ENCODE results near the gene CYP1A2.

Gene CYP1A2

GRCh38 chr15:74790080-74790916 lies 41.7 kb downstream of the CYP1A2 start:
- DNase-seq: no peak

- no peak for DNase-seq
Observed at GRCh38 chr15:74791007-74791406, 42.4 kb downstream of the CYP1A2 start.

GRCh38 chr15:74791667-74792066 lies 43.0 kb downstream of the CYP1A2 start:
- DNase-seq: no peak

GRCh38 chr15:74792227-74793016 lies 43.8 kb downstream of the CYP1A2 start:
- DNase-seq: no peak

- DNase-seq: peak; percentile 70
Observed at GRCh38 chr15:74793135-74794028, 44.7 kb downstream of the CYP1A2 start.

GRCh38 chr15:74794248-74794969 lies 45.8 kb downstream of the CYP1A2 start:
- DNase-seq: no peak

GRCh38 chr15:74794970-74795349 lies 46.3 kb downstream of the CYP1A2 start:
- DNase-seq: no peak

- no peak for DNase-seq
Observed at GRCh38 chr15:74795966-74796625, 47.5 kb downstream of the CYP1A2 start.

- no peak for DNase-seq
Observed at GRCh38 chr15:74798388-74799254, 50.0 kb downstream of the CYP1A2 start.

- DNase-seq: no peak
Observed at GRCh38 chr15:74799255-74799855, 50.7 kb downstream of the CYP1A2 start.

GRCh38 chr15:74799856-74800558 lies 51.4 kb downstream of the CYP1A2 start:
- peak; percentile 76 for DNase-seq

GRCh38 chr15:74800559-74801094 lies 52.0 kb downstream of the CYP1A2 start:
- no peak for DNase-seq

- no peak for DNase-seq
Observed at GRCh38 chr15:74801311-74801997, 52.8 kb downstream of the CYP1A2 start.

GRCh38 chr15:74802290-74802689 lies 53.6 kb downstream of the CYP1A2 start:
- no peak for DNase-seq

- no peak for DNase-seq
Observed at GRCh38 chr15:74802862-74803447, 54.3 kb downstream of the CYP1A2 start.

GRCh38 chr15:74804935-74805334 lies 56.3 kb downstream of the CYP1A2 start:
- DNase-seq: no peak
